Sigmoid colon (tissue), 4 donors: Measurements from ENCODE around the gene MAZ.

Source experiments
- POLR2AphosphoS5 ChIP-seq, 4 donors: sonication (generic); formaldehyde crosslinking; IDR thresholded peaks; one replicate each; pipeline ENCODE4 v1.6.1; 2017; ENCODE audit warnings: antibody characterized with exemption in 4 of 4
- TF ChIP-seq, protein P1 (sequence below), 4 experiments: fragments of 450-650 bp in 3 of 4; fragments of 200-600 bp in 1 of 4; IDR thresholded peaks; one replicate each; pipeline ENCODE4 v1.5.1; 2016 to 2019; ENCODE audit warnings: antibody characterized with exemption in 4 of 4, mild to moderate bottlenecking in 3 of 4, moderate library complexity in 2 of 4

DNA sequence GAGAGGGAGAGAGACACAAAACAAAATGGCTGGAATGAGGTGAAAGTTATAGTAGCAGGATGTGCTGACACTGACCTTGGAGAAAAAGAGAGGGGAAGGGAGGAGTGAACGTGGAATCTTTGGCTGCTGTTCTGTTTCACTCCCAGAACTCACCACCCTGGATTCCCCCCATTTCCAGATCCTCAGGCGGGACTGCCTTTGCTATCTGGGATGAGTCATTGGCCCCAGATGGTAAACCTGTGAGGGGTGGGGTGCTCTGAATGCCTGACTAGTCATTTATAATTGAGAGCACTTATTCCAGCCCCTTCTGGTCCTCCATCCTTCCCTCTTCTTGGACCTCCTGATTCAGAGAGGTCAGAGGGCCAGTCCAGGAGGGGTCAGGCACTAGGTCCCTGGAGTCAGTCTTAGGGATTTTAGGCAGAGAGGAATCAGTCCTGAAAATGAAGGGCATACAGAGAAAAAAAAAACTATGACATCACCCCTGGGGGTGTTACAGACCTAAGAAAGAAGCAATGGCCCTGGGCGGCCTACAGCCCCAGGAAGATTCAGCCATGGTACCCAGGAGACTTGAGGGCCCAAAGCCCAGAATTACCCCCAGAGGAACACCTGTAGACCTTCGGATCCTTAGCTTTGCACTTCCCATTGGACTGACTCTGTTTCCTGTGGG is 30.5 kb upstream of the MAZ start:
- TF ChIP-seq POLR2AphosphoS5 (IDR thresholded peaks at IDR 0.05), result no peak
- TF ChIP-seq, protein P1, sequence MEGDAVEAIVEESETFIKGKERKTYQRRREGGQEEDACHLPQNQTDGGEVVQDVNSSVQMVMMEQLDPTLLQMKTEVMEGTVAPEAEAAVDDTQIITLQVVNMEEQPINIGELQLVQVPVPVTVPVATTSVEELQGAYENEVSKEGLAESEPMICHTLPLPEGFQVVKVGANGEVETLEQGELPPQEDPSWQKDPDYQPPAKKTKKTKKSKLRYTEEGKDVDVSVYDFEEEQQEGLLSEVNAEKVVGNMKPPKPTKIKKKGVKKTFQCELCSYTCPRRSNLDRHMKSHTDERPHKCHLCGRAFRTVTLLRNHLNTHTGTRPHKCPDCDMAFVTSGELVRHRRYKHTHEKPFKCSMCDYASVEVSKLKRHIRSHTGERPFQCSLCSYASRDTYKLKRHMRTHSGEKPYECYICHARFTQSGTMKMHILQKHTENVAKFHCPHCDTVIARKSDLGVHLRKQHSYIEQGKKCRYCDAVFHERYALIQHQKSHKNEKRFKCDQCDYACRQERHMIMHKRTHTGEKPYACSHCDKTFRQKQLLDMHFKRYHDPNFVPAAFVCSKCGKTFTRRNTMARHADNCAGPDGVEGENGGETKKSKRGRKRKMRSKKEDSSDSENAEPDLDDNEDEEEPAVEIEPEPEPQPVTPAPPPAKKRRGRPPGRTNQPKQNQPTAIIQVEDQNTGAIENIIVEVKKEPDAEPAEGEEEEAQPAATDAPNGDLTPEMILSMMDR (IDR thresholded peaks at IDR 0.05), result no peak
